Measurements from ENCODE around the gene MYRF.

MYRF gene

GRCh38 chr11:61785837-61786402, 33.5 kb downstream of the MYRF start:
- H3K4me3 ChIP-seq: no peak overlapping the region
- no peaks in the 10 kb centered on the region for H3K4me1 ChIP-seq
- peaks cover 47% of the 10 kb centered on the region for H3K36me3 ChIP-seq (replicated peaks)
- no peak for DNase-seq (ENCODE audit: low spot score in 2 of 2)
- in situ Hi-C loops (cut with MboI; ENCODE audit: low sequenced_read_pairs): no loop called here
- no peaks in the 10 kb centered on the region for H3K9me3 ChIP-seq
- H3K27me3 ChIP-seq (ENCODE audit: low read depth): no peaks in the 10 kb centered on the region

GRCh38 chr11:61787928-61788491, 35.6 kb downstream of the MYRF start:
- peaks cover 47% of the 10 kb centered on the region for H3K36me3 ChIP-seq (replicated peaks)
- peak in 1 of 2 experiments; percentile 59 for DNase-seq (ENCODE audit: low spot score in 2 of 2)
- in situ Hi-C loops (cut with MboI; ENCODE audit: low sequenced_read_pairs): no loop called here

GRCh38 chr11:61791737-61792309, 39.4 kb downstream of the MYRF start:
- in situ Hi-C loops (cut with MboI; ENCODE audit: low sequenced_read_pairs): no loop called here

More at GRCh38 chr11:61787928-61788491, 35.6 kb downstream of the MYRF start:
- no peaks in the 10 kb centered on the region for H3K4me1 ChIP-seq
- H3K9me3 ChIP-seq: no peaks in the 10 kb centered on the region
- no peak overlapping the region for H3K4me3 ChIP-seq
- H3K27me3 ChIP-seq (ENCODE audit: low read depth): no peaks in the 10 kb centered on the region

GRCh38 chr11:61792310-61793082, 40.1 kb downstream of the MYRF start, which contains the start of the genes FEN1 and TMEM258:
TSS of gene FEN1 (plus strand) at chr11:61792911. CDS start at chr11:61795362, 2,451 bp downstream.
TSS of gene TMEM258 (minus strand) at chr11:61792599. CDS start at chr11:61792558, 41 bp downstream.
- in situ Hi-C loops (cut with MboI; ENCODE audit: low sequenced_read_pairs): no loop called here
- H3K36me3 ChIP-seq (replicated peaks): peaks cover 68% of the 10 kb centered on the region
- peak; percentile 90 to 93 for DNase-seq (ENCODE audit: low spot score in 2 of 2)
- peaks cover 16% of the 10 kb centered on the region for H3K4me1 ChIP-seq
- no peaks in the 10 kb centered on the region for H3K27me3 ChIP-seq (ENCODE audit: low read depth)
- H3K9me3 ChIP-seq: no peaks in the 10 kb centered on the region
- H3K4me3 ChIP-seq: peak within 1 kb of the TSS; percentile 95

More at GRCh38 chr11:61791737-61792309, 39.4 kb downstream of the MYRF start:
- Histone ChIP-seq H3K27me3 (ENCODE audit: low read depth) (no peaks in the 10 kb centered on the region), H3K36me3 (replicated peaks) (peaks cover 70% of the 10 kb centered on the region), H3K4me3 (peak overlapping the region; percentile 95), H3K9me3 (no peaks in the 10 kb centered on the region), H3K4me1 (peaks cover 13% of the 10 kb centered on the region)
- peak; percentile 74 to 85 for DNase-seq (ENCODE audit: low spot score in 2 of 2)

- peak overlapping the region; percentile 95 for H3K4me3 ChIP-seq
- peak in 1 of 2 experiments; percentile 31 for DNase-seq (ENCODE audit: low spot score in 2 of 2)
- peaks cover 62% of the 10 kb centered on the region for H3K36me3 ChIP-seq (replicated peaks)
- H3K27me3 ChIP-seq (ENCODE audit: low read depth): no peaks in the 10 kb centered on the region
- in situ Hi-C loops (cut with MboI; ENCODE audit: low sequenced_read_pairs): no loop called here
- no peaks in the 10 kb centered on the region for H3K9me3 ChIP-seq
- peaks cover 18% of the 10 kb centered on the region for H3K4me1 ChIP-seq
Observed at GRCh38 chr11:61793083-61793828, 40.8 kb downstream of the MYRF start.

- H3K4me3 ChIP-seq: peak overlapping the region; percentile 95
- peaks cover 56% of the 10 kb centered on the region for H3K36me3 ChIP-seq (replicated peaks)
- in situ Hi-C loops (cut with MboI; ENCODE audit: low sequenced_read_pairs): no loop called here
- no peaks in the 10 kb centered on the region for H3K27me3 ChIP-seq (ENCODE audit: low read depth)
- H3K4me1 ChIP-seq: peaks cover 18% of the 10 kb centered on the region
- DNase-seq (ENCODE audit: low spot score in 2 of 2): no peak
- no peaks in the 10 kb centered on the region for H3K9me3 ChIP-seq
Observed at GRCh38 chr11:61793829-61794204, 41.4 kb downstream of the MYRF start.

GRCh38 chr11:61794579-61794978, 42.1 kb downstream of the MYRF start:
- peaks cover 54% of the 10 kb centered on the region for H3K36me3 ChIP-seq (replicated peaks)
- H3K4me3 ChIP-seq: peak overlapping the region; percentile 95
- no peaks in the 10 kb centered on the region for H3K9me3 ChIP-seq
- in situ Hi-C loops (cut with MboI; ENCODE audit: low sequenced_read_pairs): no loop called here
- H3K4me1 ChIP-seq: peaks cover 18% of the 10 kb centered on the region
- DNase-seq (ENCODE audit: low spot score in 2 of 2): no peak
- H3K27me3 ChIP-seq (ENCODE audit: low read depth): no peaks in the 10 kb centered on the region

- DNase-seq (ENCODE audit: low spot score in 2 of 2): no peak
- no peak overlapping the region for H3K4me3 ChIP-seq
- H3K9me3 ChIP-seq: no peaks in the 10 kb centered on the region
- peaks cover 51% of the 10 kb centered on the region for H3K36me3 ChIP-seq (replicated peaks)
- peaks cover 18% of the 10 kb centered on the region for H3K4me1 ChIP-seq
- H3K27me3 ChIP-seq (ENCODE audit: low read depth): no peaks in the 10 kb centered on the region
- in situ Hi-C loops (cut with MboI; ENCODE audit: low sequenced_read_pairs): no loop called here
Observed at GRCh38 chr11:61795459-61795858, 43.0 kb downstream of the MYRF start.

GRCh38 chr11:61795876-61796526, 43.6 kb downstream of the MYRF start:
- DNase-seq (ENCODE audit: low spot score in 2 of 2): no peak
- Histone ChIP-seq H3K27me3 (ENCODE audit: low read depth) (no peaks in the 10 kb centered on the region), H3K4me3 (no peak overlapping the region), H3K36me3 (replicated peaks) (peaks cover 53% of the 10 kb centered on the region), H3K4me1 (peaks cover 18% of the 10 kb centered on the region), H3K9me3 (no peaks in the 10 kb centered on the region)
- in situ Hi-C loops (cut with MboI; ENCODE audit: low sequenced_read_pairs): no loop called here

GRCh38 chr11:61797263-61797944, 45.0 kb downstream of the MYRF start:
- H3K4me3 ChIP-seq: no peak overlapping the region
- H3K36me3 ChIP-seq (replicated peaks): peaks cover 66% of the 10 kb centered on the region
- no peaks in the 10 kb centered on the region for H3K27me3 ChIP-seq (ENCODE audit: low read depth)
- H3K4me1 ChIP-seq: peaks cover 18% of the 10 kb centered on the region
- no peaks in the 10 kb centered on the region for H3K9me3 ChIP-seq
- peak; percentile 76 to 79 for DNase-seq (ENCODE audit: low spot score in 2 of 2)
- in situ Hi-C loops (cut with MboI; ENCODE audit: low sequenced_read_pairs): no loop called here

GRCh38 chr11:61799665-61800284, 47.3 kb downstream of the MYRF start:
- no peak overlapping the region for H3K4me3 ChIP-seq
- peaks cover 5% of the 10 kb centered on the region for H3K4me1 ChIP-seq
- no peak for DNase-seq (ENCODE audit: low spot score in 2 of 2)
- H3K9me3 ChIP-seq: no peaks in the 10 kb centered on the region
- H3K36me3 ChIP-seq (replicated peaks): peaks cover 78% of the 10 kb centered on the region
- in situ Hi-C loops (cut with MboI; ENCODE audit: low sequenced_read_pairs): no loop called here
- no peaks in the 10 kb centered on the region for H3K27me3 ChIP-seq (ENCODE audit: low read depth)

All from HAP-1 (cell line).